ENCODE results near the gene PICK1. TPM values are rescaled to one million over a fixed set of nuclear protein-coding genes. Genes with fewer than 3 reads are reported as not detected.

PICK1 gene
- total RNA-seq, 2 experiments from 2014 or later: 19.2 to 23.8 TPM

DNA sequence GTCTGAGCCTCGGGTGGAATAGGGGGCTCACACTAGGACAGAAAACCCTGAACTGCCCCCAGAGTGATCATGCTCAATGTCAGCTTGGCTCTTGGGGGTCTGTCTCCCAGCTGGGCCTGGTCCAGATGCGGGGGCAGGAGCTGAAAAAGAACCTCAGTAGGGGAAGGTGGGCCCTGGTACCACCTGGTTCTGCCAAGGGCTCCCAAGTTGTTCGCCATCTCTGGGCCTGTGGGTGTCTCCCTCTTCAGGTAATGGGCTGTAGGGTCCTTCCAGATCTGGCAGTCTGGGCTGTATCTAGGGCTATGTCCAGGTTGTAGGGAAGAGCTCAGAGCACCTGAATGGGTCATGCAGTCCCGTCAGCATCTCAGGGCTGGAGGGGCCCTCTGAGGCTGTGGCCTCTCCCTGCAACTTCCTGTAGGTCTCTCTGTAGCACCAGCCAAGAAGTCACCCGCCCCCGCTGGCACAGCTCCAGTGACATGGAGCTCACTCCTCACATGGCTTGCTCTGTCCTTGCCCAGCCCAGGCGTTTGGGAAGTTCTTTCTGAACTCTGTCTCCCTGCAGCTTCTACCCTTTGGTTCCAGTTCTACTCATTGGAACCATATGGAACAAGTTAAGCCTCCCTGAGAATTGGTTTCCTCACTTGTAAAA, 39.8 kb upstream of the PICK1 start:
- Histone ChIP-seq H3K4me2 (ENCODE audit: low read length) (no peak overlapping the region), H3K79me2 (ENCODE audit: insufficient read depth, low read depth, low read length) (no peaks in the 10 kb centered on the region), H3K9me2 (ENCODE audit: insufficient read depth, low read length) (no peaks in the 10 kb centered on the region; the same call in 1 of the 2 replicates), H3K9me3 (ENCODE audit: low read length) (no peaks in the 10 kb centered on the region), H3K4me1 (ENCODE audit: insufficient read depth, low read length, poor library complexity, severe bottlenecking) (no peaks in the 10 kb centered on the region), H2AFZ (ENCODE audit: low read length) (no peak overlapping the region), H3K36me3 (ENCODE audit: insufficient read depth, low read length) (no peaks in the 10 kb centered on the region), H3K4me3 (ENCODE audit: low read depth, low read length, poor library complexity, severe bottlenecking) (no peak overlapping the region), H3K27ac (ENCODE audit: low read depth, low read length, poor library complexity, severe bottlenecking) (no peak overlapping the region), H4K20me1 (ENCODE audit: insufficient read depth, low read length) (no peaks in the 10 kb centered on the region)
- POLR2A ChIA-PET: no interaction called here
- TF ChIP-seq, protein P1, sequence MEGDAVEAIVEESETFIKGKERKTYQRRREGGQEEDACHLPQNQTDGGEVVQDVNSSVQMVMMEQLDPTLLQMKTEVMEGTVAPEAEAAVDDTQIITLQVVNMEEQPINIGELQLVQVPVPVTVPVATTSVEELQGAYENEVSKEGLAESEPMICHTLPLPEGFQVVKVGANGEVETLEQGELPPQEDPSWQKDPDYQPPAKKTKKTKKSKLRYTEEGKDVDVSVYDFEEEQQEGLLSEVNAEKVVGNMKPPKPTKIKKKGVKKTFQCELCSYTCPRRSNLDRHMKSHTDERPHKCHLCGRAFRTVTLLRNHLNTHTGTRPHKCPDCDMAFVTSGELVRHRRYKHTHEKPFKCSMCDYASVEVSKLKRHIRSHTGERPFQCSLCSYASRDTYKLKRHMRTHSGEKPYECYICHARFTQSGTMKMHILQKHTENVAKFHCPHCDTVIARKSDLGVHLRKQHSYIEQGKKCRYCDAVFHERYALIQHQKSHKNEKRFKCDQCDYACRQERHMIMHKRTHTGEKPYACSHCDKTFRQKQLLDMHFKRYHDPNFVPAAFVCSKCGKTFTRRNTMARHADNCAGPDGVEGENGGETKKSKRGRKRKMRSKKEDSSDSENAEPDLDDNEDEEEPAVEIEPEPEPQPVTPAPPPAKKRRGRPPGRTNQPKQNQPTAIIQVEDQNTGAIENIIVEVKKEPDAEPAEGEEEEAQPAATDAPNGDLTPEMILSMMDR (conservative IDR thresholded peaks at IDR 0.05; ENCODE audit: low read length): no peak
- TF ChIP-seq EZH2phosphoT487 (IDR thresholded peaks at IDR 0.05; ENCODE audit: borderline replicate concordance, low read depth, low read length): no peak
- DNase-seq (ENCODE audit: low spot score): no peak
- no TSS peak for BruUV-seq (replicated peaks)
- intact Hi-C loops (cut with micrococcal nuclease; ENCODE audit: unreplicated experiment): no loop called here
- CTCF ChIA-PET (ENCODE audit: unreplicated experiment): interaction anchor here (0.6 kb wide), 1 partner anchor 39 kb away, joined by 4 read pairs; no protein-coding TSS in a partner anchor

DNA sequence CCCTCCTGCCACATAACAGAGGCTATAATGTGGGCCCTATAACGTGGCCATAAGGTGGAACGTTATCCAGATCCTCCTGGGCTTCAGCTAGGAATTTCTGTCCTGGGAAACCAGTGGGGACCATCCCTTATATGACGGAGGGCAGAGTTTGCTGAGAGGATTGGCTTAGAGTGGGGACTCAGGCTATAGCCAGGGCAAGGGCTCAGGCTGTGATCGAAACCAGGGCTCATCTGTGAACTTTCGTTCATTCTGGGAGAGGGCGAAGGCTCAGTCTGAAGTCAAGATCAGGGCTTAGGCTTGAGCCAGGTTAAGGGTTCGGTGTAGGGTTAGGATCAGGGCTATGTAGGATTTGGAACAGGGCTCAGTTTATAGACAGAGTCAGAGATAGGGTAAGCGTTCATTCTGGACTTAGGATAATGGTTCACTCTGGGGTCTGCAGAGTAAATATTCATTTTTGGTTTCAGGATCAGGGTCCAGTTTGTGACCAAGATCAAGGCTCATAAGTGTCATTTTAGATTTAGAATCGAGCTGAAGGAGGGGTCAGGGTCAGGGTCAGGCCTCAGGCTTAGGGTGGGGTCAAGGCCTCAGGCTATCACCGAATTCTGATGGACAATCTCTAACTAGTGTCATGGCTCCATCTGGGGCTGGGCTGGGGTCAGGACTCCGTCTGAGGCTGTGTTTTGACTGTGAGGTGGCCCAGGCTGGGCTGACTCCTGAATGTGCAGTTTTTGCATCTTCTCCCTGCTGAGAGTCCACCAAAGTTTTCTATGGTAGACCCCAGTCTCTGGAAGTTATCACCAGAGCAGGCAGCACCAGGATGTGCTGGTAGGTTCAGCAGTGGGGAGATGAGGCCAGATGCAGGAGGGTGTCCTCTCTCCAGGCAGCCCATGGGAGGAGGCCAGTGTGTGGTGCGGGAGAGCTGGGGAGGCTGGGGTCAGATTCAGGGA, 39.0 kb upstream of the PICK1 start:
- no TSS peak for BruUV-seq (replicated peaks)

More for the DNA sequence above, 39.0 kb upstream of the PICK1 start:
- Histone ChIP-seq H3K4me2 (ENCODE audit: low read length) (no peak overlapping the region), H3K36me3 (ENCODE audit: insufficient read depth, low read length) (no peaks in the 10 kb centered on the region), H3K4me1 (ENCODE audit: insufficient read depth, low read length, poor library complexity, severe bottlenecking) (no peaks in the 10 kb centered on the region), H3K4me3 (ENCODE audit: low read depth, low read length, poor library complexity, severe bottlenecking) (no peak overlapping the region), H3K9me2 (ENCODE audit: insufficient read depth, low read length) (no peaks in the 10 kb centered on the region; the same call in 1 of the 2 replicates), H3K79me2 (ENCODE audit: insufficient read depth, low read depth, low read length) (no peaks in the 10 kb centered on the region), H3K9me3 (ENCODE audit: low read length) (no peaks in the 10 kb centered on the region), H2AFZ (ENCODE audit: low read length) (no peak overlapping the region), H4K20me1 (ENCODE audit: insufficient read depth, low read length) (no peaks in the 10 kb centered on the region), H3K27ac (ENCODE audit: low read depth, low read length, poor library complexity, severe bottlenecking) (no peak overlapping the region)
- ChIA-PET POLR2A (no interaction called here), CTCF (ENCODE audit: unreplicated experiment) (no interaction called here)
- no peak for DNase-seq (ENCODE audit: low spot score)
- no peak for TF ChIP-seq EZH2phosphoT487 (IDR thresholded peaks at IDR 0.05; ENCODE audit: borderline replicate concordance, low read depth, low read length)
- TF ChIP-seq, protein P1 (conservative IDR thresholded peaks at IDR 0.05; ENCODE audit: low read length): no peak
- intact Hi-C loops (cut with micrococcal nuclease; ENCODE audit: unreplicated experiment): no loop called here

All from OCI-LY7 (cell line).